ENCODE results near the gene MSI2.

MSI2 gene

GRCh38 chr17:57459286-57459915 is 203.1 kb downstream of the MSI2 start:
- H3K9me2 ChIP-seq (replicated peaks; ENCODE audit: control insufficient read depth, low read length) = no peaks in the 10 kb centered on the region
- H3K36me3 ChIP-seq (ENCODE audit: control insufficient read depth, low read length) = peaks cover 6% of the 10 kb centered on the region; the same call in 1 of the 2 replicates
- TF ChIP-seq EZH2phosphoT487 (IDR thresholded peaks at IDR 0.05; ENCODE audit: borderline replicate concordance, low read length) (no peak), CTCF (IDR thresholded peaks at IDR 0.05; ENCODE audit: low read depth, low read length, poor library complexity, severe bottlenecking) (no peak)
- H3K9me3 ChIP-seq (ENCODE audit: control insufficient read depth, insufficient read depth, low read length) = no peaks in the 10 kb centered on the region
- H3K4me1 ChIP-seq (ENCODE audit: control insufficient read depth, low read length) = peaks cover 44% of the 10 kb centered on the region
- H3K27ac ChIP-seq (ENCODE audit: low read depth, low read length) = no peak overlapping the region
- no peak overlapping the region for H3K4me3 ChIP-seq (ENCODE audit: low read length)
- peaks cover 31% of the 10 kb centered on the region for H3K79me2 ChIP-seq (ENCODE audit: control insufficient read depth, low read length)
- no peaks in the 10 kb centered on the region for H4K20me1 ChIP-seq (ENCODE audit: control insufficient read depth, insufficient read depth, low read depth, low read length)
- H3K27me3 ChIP-seq (ENCODE audit: control insufficient read depth, low read length) = no peaks in the 10 kb centered on the region
- no peaks in the 10 kb centered on the region for H3F3A ChIP-seq (ENCODE audit: control insufficient read depth, insufficient read depth)
- H3K4me2 ChIP-seq (ENCODE audit: low read length) = no peak overlapping the region

GRCh38 chr17:57461082-57461481 is 204.8 kb downstream of the MSI2 start:
- no peak overlapping the region for H3K4me2 ChIP-seq (ENCODE audit: low read length)
- no peak overlapping the region for H3K27ac ChIP-seq (ENCODE audit: low read depth, low read length)
- no peaks in the 10 kb centered on the region for H3K9me3 ChIP-seq (ENCODE audit: control insufficient read depth, insufficient read depth, low read length)

GRCh38 chr17:57462007-57462579 is 205.8 kb downstream of the MSI2 start:
- H3K4me1 ChIP-seq (ENCODE audit: control insufficient read depth, low read length) = peaks cover 54% of the 10 kb centered on the region
- no peaks in the 10 kb centered on the region for H3K36me3 ChIP-seq (ENCODE audit: control insufficient read depth, low read length)
- H3K79me2 ChIP-seq (ENCODE audit: control insufficient read depth, low read length) = peaks cover 42% of the 10 kb centered on the region
- no peak overlapping the region for H3K27ac ChIP-seq (ENCODE audit: low read depth, low read length)
- TF ChIP-seq EZH2phosphoT487 (IDR thresholded peaks at IDR 0.05; ENCODE audit: borderline replicate concordance, low read length) = no peak
- no peak for TF ChIP-seq CTCF (IDR thresholded peaks at IDR 0.05; ENCODE audit: low read depth, low read length, poor library complexity, severe bottlenecking)
- no peaks in the 10 kb centered on the region for H3F3A ChIP-seq (ENCODE audit: control insufficient read depth, insufficient read depth)
- 0 out of 2 replicates have a peak, but pooled peaks cover under 1% of the 10 kb centered on the region for H4K20me1 ChIP-seq (ENCODE audit: control insufficient read depth, insufficient read depth, low read depth, low read length)
- no peaks in the 10 kb centered on the region for H3K9me2 ChIP-seq (replicated peaks; ENCODE audit: control insufficient read depth, low read length)
- no peaks in the 10 kb centered on the region for H3K27me3 ChIP-seq (ENCODE audit: control insufficient read depth, low read length)
- no peaks in the 10 kb centered on the region for H3K9me3 ChIP-seq (ENCODE audit: control insufficient read depth, insufficient read depth, low read length)
- H3K4me3 ChIP-seq (ENCODE audit: low read length) = no peak overlapping the region
- H3K4me2 ChIP-seq (ENCODE audit: low read length) = no peak overlapping the region

More at GRCh38 chr17:57461082-57461481, 204.8 kb downstream of the MSI2 start:
- no peaks in the 10 kb centered on the region for H3K9me2 ChIP-seq (replicated peaks; ENCODE audit: control insufficient read depth, low read length)
- H3K4me3 ChIP-seq (ENCODE audit: low read length) = no peak overlapping the region
- no peaks in the 10 kb centered on the region for H3K36me3 ChIP-seq (ENCODE audit: control insufficient read depth, low read length)
- H4K20me1 ChIP-seq (ENCODE audit: control insufficient read depth, insufficient read depth, low read depth, low read length) = no peaks in the 10 kb centered on the region
- TF ChIP-seq CTCF (IDR thresholded peaks at IDR 0.05; ENCODE audit: low read depth, low read length, poor library complexity, severe bottlenecking) = no peak
- no peak for TF ChIP-seq EZH2phosphoT487 (IDR thresholded peaks at IDR 0.05; ENCODE audit: borderline replicate concordance, low read length)
- peaks cover 36% of the 10 kb centered on the region for H3K79me2 ChIP-seq (ENCODE audit: control insufficient read depth, low read length)
- no peaks in the 10 kb centered on the region for H3F3A ChIP-seq (ENCODE audit: control insufficient read depth, insufficient read depth)
- peaks cover 53% of the 10 kb centered on the region for H3K4me1 ChIP-seq (ENCODE audit: control insufficient read depth, low read length)
- no peaks in the 10 kb centered on the region for H3K27me3 ChIP-seq (ENCODE audit: control insufficient read depth, low read length)

All from DOHH2 (cell line).